K562 (cell line): ENCODE data around the gene TARM1. TPM values are rescaled to one million over a fixed set of nuclear protein-coding genes. Genes with fewer than 3 reads are reported as not detected.
A peak's percentile ranks its signal among the peaks of the same experiment; 100 is the strongest.

Experiments
- CBX1 ChIP-seq: sonication (generic); IDR thresholded peaks from 2 replicates; pipeline ENCODE4 v1.6.1; 2016; ENCODE audit warnings: antibody characterized with exemption, low read depth, mild to moderate bottlenecking
- CBX8 ChIP-seq: fragments of 200-600 bp; sonication (generic); IDR thresholded peaks from 2 replicates; pipeline ENCODE4 v1.6.1; 2012; ENCODE audit warnings: borderline replicate concordance, mixed run types, low read depth, mild to moderate bottlenecking, moderate library complexity, mixed read lengths, low read length, control low read depth, inconsistent platforms; ENCODE audit not compliant: poor library complexity, severe bottlenecking; ENCODE audit errors: extremely low read depth
- CCAR2 ChIP-seq: fragments of 200-400 bp; formaldehyde crosslinking; IDR thresholded peaks from 2 replicates; pipeline ENCODE4 v1.6.1; 2017; ENCODE audit warnings: mild to moderate bottlenecking, low read depth, low read length
- E2F8 ChIP-seq: fragments of 450-650 bp; IDR thresholded peaks from 2 replicates; pipeline ENCODE4 v1.7.1; 2018; ENCODE audit warnings: mild to moderate bottlenecking, low read depth; ENCODE audit not compliant: partially characterized antibody
- ERF ChIP-seq: fragments of 450-650 bp; formaldehyde crosslinking; IDR thresholded peaks from 2 replicates; pipeline ENCODE4 v1.4.0; 2020; ENCODE audit warnings: mild to moderate bottlenecking, mixed read lengths
- FOS ChIP-seq: IDR thresholded peaks from 3 replicates; pipeline ENCODE4 v1.6.1; 2011; ENCODE audit not compliant: insufficient read length; ENCODE audit errors: extremely low read depth
- MTA3 ChIP-seq: fragments of 450-650 bp; formaldehyde crosslinking; IDR thresholded peaks from 2 replicates; pipeline ENCODE4 v1.6.1; 2017; ENCODE audit warnings: mild to moderate bottlenecking, borderline replicate concordance
- POLR3G ChIP-seq: IDR thresholded peaks from 2 replicates; pipeline ENCODE4 v1.6.1; 2011; ENCODE audit not compliant: insufficient read length, insufficient replicate concordance; ENCODE audit errors: extremely low read depth
- TCF3 ChIP-seq: sonication (generic); formaldehyde crosslinking; IDR thresholded peaks from 2 replicates; pipeline ENCODE4 v1.4.0; 2020; ENCODE audit warnings: mild to moderate bottlenecking, missing genetic modification reagents
- ZNF263 ChIP-seq: sonication (generic); formaldehyde crosslinking; IDR thresholded peaks from 2 replicates; pipeline ENCODE4 v1.8.0; 2022; ENCODE audit warnings: mild to moderate bottlenecking, missing genetic modification reagents, borderline replicate concordance
- ZNF280A ChIP-seq: fragments of 450-650 bp; IDR thresholded peaks from 2 replicates; pipeline ENCODE4 v1.6.1; 2018; ENCODE audit warnings: mild to moderate bottlenecking, low read depth; ENCODE audit not compliant: partially characterized antibody
- ZSCAN29 ChIP-seq: fragments of 450-650 bp; IDR thresholded peaks from 2 replicates; pipeline ENCODE4 v1.6.1; 2017
- polyA plus RNA-seq, 8 experiments: library from polyadenylated mRNA; depleted of rRNA in 4 of 8; stranded (reverse) in 5 of 8; unstranded in 3 of 8; fragments of >200 nt; fragmentation: Nextera tagmentation in 2 of 8; fragmentation: Illumina TruSeq in 1 of 8; extraction: Ambion mirVana in 2 of 8; extraction: Trizol in 1 of 8; gene quantifications; 2 replicates each; pipeline versions ENCODE4 v1.2.1 to v1.2.3, GENCODE V29; 2011 to 2014; ENCODE audit warnings: inconsistent platforms in 1 of 8, missing spikeins in 1 of 8
- total RNA-seq, 7 experiments: library from RNA; depleted of rRNA in 6 of 7; stranded (reverse); fragments of >200 nt in 6 of 7; fragmentation: Illumina TruSeq in 2 of 7; extraction: Trizol in 2 of 7; gene quantifications; 2 replicates each; pipeline versions ENCODE4 v1.2.1 to v1.2.3, GENCODE V29; 2011 to 2021; ENCODE audit warnings: low replicate concordance in 1 of 7
- TF ChIP-seq, protein P1 (sequence below): fragments of 250-450 bp; sonication (Bioruptor Pico); IDR thresholded peaks from 2 replicates; pipeline ENCODE4 v1.9.0; 2021; ENCODE audit warnings: mild to moderate bottlenecking
- TF ChIP-seq, protein P2 (sequence below): sonication (generic); formaldehyde crosslinking; IDR thresholded peaks from 2 replicates; pipeline ENCODE4 v1.9.0; 2022; ENCODE audit warnings: mild to moderate bottlenecking, missing genetic modification reagents
- TF ChIP-seq, protein P3 (sequence below): fragments of 250-450 bp; sonication (Bioruptor Pico); IDR thresholded peaks from 2 replicates; pipeline ENCODE4 v1.8.0; 2022; ENCODE audit warnings: moderate library complexity, mild to moderate bottlenecking, inconsistent platforms
- TF ChIP-seq, protein P4 (sequence below): fragments of 450-650 bp; conservative IDR thresholded peaks from 2 replicates; pipeline ENCODE4 v1.6.1; 2016; ENCODE audit warnings: missing genetic modification characterization, low read depth, mild to moderate bottlenecking, missing compliant biosample characterization, moderate library complexity
- TF ChIP-seq, protein P5 (sequence below): fragments of 250-450 bp; sonication (Bioruptor Pico); IDR thresholded peaks from 2 replicates; pipeline ENCODE4 v1.4.0; 2020

TARM1 gene
- total and polyA plus RNA-seq, 9 of the 15 experiments (the other 6 are each of a cell fraction or from before 2014, with no cell fraction given), result not detected

- no peak for TF ChIP-seq TCF3 (CRISPR knock-in tag)
- TF ChIP-seq, protein P1, sequence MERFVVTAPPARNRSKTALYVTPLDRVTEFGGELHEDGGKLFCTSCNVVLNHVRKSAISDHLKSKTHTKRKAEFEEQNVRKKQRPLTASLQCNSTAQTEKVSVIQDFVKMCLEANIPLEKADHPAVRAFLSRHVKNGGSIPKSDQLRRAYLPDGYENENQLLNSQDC (CRISPR knock-in tag), result 0 out of 2 replicates have a peak, but pooled peaks have one; percentile 71
- TF ChIP-seq, protein P2, sequence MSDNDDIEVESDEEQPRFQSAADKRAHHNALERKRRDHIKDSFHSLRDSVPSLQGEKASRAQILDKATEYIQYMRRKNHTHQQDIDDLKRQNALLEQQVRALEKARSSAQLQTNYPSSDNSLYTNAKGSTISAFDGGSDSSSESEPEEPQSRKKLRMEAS (CRISPR knock-in tag), result peak; percentile 50
- peak; percentile 99 for TF ChIP-seq CBX1
- TF ChIP-seq, protein P3, sequence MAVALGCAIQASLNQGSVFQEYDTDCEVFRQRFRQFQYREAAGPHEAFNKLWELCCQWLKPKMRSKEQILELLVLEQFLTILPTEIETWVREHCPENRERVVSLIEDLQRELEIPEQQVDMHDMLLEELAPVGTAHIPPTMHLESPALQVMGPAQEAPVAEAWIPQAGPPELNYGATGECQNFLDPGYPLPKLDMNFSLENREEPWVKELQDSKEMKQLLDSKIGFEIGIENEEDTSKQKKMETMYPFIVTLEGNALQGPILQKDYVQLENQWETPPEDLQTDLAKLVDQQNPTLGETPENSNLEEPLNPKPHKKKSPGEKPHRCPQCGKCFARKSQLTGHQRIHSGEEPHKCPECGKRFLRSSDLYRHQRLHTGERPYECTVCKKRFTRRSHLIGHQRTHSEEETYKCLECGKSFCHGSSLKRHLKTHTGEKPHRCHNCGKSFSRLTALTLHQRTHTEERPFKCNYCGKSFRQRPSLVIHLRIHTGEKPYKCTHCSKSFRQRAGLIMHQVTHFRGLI, result no peak
- no peak for TF ChIP-seq FOS
- TF ChIP-seq ZNF263 (CRISPR knock-in tag), result peak; percentile 60; the same call in 1 of the 2 replicates
- TF ChIP-seq CCAR2, result no peak
- no peak for TF ChIP-seq ZNF280A
- TF ChIP-seq, protein P4, sequence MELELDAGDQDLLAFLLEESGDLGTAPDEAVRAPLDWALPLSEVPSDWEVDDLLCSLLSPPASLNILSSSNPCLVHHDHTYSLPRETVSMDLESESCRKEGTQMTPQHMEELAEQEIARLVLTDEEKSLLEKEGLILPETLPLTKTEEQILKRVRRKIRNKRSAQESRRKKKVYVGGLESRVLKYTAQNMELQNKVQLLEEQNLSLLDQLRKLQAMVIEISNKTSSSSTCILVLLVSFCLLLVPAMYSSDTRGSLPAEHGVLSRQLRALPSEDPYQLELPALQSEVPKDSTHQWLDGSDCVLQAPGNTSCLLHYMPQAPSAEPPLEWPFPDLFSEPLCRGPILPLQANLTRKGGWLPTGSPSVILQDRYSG, result no peak
- peak; percentile 42 for TF ChIP-seq E2F8
- TF ChIP-seq CBX8, result no peak
- TF ChIP-seq ERF, result no peak
- TF ChIP-seq MTA3, result 0 out of 2 replicates have a peak, but pooled peaks have one; percentile 33
- TF ChIP-seq ZSCAN29, result no peak
- TF ChIP-seq, protein P5, sequence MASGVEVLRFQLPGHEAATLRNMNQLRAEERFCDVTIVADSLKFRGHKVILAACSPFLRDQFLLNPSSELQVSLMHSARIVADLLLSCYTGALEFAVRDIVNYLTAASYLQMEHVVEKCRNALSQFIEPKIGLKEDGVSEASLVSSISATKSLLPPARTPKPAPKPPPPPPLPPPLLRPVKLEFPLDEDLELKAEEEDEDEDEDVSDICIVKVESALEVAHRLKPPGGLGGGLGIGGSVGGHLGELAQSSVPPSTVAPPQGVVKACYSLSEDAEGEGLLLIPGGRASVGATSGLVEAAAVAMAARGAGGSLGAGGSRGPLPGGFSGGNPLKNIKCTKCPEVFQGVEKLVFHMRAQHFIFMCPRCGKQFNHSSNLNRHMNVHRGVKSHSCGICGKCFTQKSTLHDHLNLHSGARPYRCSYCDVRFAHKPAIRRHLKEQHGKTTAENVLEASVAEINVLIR, result peak; percentile 56; the same call in 1 of the 2 replicates
- no peak for TF ChIP-seq POLR3G
These were observed 21.4 kb upstream of the TARM1 start, which contains the start of gene NDUFA3 (continued) for GRCh38 chr19:54102421-54103169.
